Measurements from ENCODE around the gene RASA3. TPM values are rescaled to one million over a fixed set of nuclear protein-coding genes. Genes with fewer than 3 reads are reported as not detected.
A peak's percentile ranks its signal among the peaks of the same experiment; 100 is the strongest.

Gene RASA3
- total and polyA plus RNA-seq, 12 donors = 6.8 to 16.9 (median 10.3) TPM

DNA sequence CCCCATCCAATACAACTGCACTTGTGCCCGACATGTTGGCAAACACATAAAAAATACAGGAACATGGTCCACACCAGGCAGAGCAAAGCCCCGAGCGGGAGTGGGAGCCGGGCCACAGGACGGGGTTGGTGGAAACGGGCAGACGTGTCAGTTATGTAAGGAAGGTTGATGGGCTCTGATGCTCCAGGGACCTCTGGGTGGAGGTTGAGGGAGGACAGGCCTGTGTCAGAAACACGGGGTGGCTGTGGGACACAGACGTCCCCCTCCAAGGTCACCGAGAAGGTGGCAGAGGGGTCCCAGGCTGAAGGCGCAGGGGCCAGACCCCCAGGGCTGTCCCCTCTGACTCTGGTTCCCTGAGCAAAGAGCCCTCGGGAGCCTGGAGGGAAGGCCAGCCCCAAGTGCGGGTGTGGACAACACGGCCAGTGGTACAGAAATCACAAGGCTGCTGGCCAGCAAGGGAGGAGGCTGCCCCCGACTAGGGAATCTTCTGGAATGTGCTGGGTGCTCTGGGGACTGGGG, 127.2 kb downstream of the RASA3 start:
- intact Hi-C loops (cut with DNase I) = no loop called here
- TF ChIP-seq, protein P1, sequence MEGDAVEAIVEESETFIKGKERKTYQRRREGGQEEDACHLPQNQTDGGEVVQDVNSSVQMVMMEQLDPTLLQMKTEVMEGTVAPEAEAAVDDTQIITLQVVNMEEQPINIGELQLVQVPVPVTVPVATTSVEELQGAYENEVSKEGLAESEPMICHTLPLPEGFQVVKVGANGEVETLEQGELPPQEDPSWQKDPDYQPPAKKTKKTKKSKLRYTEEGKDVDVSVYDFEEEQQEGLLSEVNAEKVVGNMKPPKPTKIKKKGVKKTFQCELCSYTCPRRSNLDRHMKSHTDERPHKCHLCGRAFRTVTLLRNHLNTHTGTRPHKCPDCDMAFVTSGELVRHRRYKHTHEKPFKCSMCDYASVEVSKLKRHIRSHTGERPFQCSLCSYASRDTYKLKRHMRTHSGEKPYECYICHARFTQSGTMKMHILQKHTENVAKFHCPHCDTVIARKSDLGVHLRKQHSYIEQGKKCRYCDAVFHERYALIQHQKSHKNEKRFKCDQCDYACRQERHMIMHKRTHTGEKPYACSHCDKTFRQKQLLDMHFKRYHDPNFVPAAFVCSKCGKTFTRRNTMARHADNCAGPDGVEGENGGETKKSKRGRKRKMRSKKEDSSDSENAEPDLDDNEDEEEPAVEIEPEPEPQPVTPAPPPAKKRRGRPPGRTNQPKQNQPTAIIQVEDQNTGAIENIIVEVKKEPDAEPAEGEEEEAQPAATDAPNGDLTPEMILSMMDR (IDR thresholded peaks at IDR 0.05) = no peak
- Histone ChIP-seq H3K27ac (peak overlapping the region in 1 of 10 donors; percentile 18), H3K36me3 (peaks cover 0 to 68% (median 12%) of the 10 kb centered on the region in 9 donors), H3K4me3 (no peak overlapping the region), H3K27me3 (no peaks in the 10 kb centered on the region), H3K4me1 (no peaks in the 10 kb centered on the region), H3K9me3 (no peaks in the 10 kb centered on the region)
- DNase-seq (no peak), ATAC-seq (peak in 2 of 8 donors; percentile 9 to 11)
- WGBS, 2 donors = 80 to 82% methylated on average over 15 of the region's 15 CpGs

DNA sequence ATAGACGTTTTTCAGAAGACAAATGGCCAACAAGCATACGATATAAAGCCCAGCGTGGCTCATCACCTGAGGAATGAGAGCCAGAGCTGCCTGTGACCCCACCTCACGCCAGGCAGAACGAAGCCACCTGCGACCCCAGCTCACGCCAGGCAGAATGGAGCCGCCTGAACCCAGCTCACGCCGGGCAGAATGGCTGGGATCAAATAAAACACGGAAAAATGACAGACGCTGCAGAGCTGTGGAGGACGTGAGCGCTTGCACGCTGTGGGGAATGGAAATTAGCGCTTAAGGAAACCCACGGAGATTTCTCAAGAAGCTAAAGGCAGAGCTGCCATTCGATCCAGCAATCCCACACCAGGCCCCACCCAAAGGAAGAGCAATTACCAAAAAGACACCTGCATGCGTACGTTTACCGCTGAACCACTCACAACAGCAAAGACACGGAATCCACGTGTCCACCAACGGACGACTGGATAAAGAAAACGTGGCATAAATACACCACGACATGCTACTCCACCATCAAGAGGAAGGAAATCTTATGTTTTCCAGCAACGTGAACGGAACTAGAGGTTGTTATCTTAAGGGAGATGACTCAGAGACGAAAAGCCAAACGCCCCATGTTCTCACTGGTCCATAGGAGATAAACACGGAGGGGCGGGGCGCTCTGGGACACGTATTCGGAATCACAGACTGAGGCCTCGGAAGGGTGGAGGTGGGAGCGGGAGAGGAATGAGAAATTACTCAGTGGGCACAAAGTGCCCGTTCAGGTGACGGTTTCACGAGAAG, 127.8 kb downstream of the RASA3 start:
- Histone ChIP-seq H3K27me3 (no peaks in the 10 kb centered on the region), H3K36me3 (peaks cover 0 to 63% (median 7%) of the 10 kb centered on the region in 9 donors), H3K27ac (no peak overlapping the region), H3K4me1 (no peaks in the 10 kb centered on the region), H3K9me3 (no peaks in the 10 kb centered on the region), H3K4me3 (no peak overlapping the region)
- ATAC-seq (peak in 3 of 8 donors; percentile 34 to 54 (median 43)), DNase-seq (no peak)
- intact Hi-C loops (cut with DNase I) = no loop called here
- WGBS, 2 donors = 85 to 86% methylated on average over 41 of the region's 41 CpGs
- TF ChIP-seq, protein P1 (IDR thresholded peaks at IDR 0.05) = no peak

DNA sequence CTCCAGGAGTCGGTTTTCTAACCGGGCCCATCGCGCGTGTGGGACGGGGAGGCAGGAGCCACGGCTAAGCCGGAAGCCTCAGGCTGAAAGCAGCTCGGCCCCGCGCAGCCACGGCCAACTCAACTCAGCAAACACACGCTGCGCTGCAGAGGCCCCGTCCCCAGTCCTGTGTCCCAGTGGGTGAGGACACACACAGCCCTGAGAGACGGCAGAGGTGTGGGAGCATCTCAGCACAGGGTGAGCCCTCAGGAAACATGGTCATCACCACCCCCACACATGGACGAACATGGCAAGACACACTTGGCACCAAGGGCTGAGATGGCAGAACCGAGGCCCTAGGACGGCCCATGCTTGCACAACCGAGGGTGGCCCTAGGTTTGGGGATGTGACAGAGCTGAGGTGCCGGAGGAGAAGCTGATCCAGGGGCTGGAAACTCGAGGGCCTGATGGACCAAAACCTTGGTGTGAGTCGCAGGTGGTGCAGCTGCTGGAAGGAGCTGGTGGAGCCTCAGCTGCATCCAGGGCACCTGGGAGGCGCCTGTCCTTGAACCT, 129.6 kb downstream of the RASA3 start:
- TF ChIP-seq, protein P1 (IDR thresholded peaks at IDR 0.05) = no peak
- Histone ChIP-seq H3K4me1 (peaks cover 0 to 10% (median 2%) of the 10 kb centered on the region in 9 donors), H3K36me3 (peaks cover 0 to 68% (median 0%) of the 10 kb centered on the region in 9 donors), H3K4me3 (no peak overlapping the region), H3K9me3 (no peaks in the 10 kb centered on the region), H3K27ac (no peak overlapping the region), H3K27me3 (no peaks in the 10 kb centered on the region)
- intact Hi-C loops (cut with DNase I) = no loop called here
- ATAC-seq = no peak
- 95 to 96% methylated on average over 24 of the region's 24 CpGs for whole genome bisulfite sequencing, 2 donors
- no peak for DNase-seq

DNA sequence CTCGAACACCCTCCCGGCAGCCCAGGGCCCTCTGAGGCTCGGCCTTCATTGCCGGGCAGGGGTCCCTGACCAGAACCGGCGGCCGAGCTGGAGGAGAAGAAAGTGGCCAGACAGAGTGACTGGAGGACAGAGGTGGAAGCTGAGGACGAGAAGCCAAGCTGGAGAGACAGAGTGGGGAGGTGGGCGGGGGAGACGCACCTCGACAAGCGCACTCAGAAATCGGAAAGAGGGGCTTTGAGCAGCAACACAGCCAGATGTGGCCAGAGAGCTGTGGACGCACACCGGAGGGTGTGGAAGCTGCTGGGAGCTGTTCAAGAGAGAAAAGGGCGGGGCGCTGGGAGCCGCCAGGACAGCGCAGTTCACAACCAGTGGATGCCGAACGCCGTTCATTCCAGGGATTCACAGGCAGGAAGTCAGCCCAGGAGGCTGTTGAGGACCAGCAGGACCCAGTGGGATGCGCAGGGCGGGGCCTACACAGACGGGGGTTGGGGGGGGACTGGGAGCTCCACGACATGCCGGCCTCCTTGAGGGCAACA, 130.3 kb downstream of the RASA3 start:
- DNase-seq = peak in 1 of 2 donors; percentile 3

More for the DNA sequence above, 130.3 kb downstream of the RASA3 start:
- intact Hi-C loops (cut with DNase I) = no loop called here
- H3K27me3 ChIP-seq = no peaks in the 10 kb centered on the region
- ATAC-seq = peak in 1 of 8 donors; percentile 6
- TF ChIP-seq, protein P1 (IDR thresholded peaks at IDR 0.05) = no peak
- no peaks in the 10 kb centered on the region for H3K9me3 ChIP-seq
- H3K36me3 ChIP-seq = peaks cover 0 to 67% (median 0%) of the 10 kb centered on the region in 9 donors
- WGBS, 2 donors = 87 to 90% methylated on average over 27 of the region's 27 CpGs
- H3K27ac ChIP-seq = no peak overlapping the region
- H3K4me1 ChIP-seq = peaks cover 0 to 15% (median 5%) of the 10 kb centered on the region in 9 donors
- no peak overlapping the region for H3K4me3 ChIP-seq

Measured in heart right ventricle (tissue), 16 donors.